ENCODE data around the gene SRSF4.

- TF ChIP-seq POLR2A (IDR thresholded peaks at IDR 0.05), result no peak
- no peak for TF ChIP-seq CTCF (IDR thresholded peaks at IDR 0.05)
Measured at GRCh38 chr1:29159773-29160172, 21.9 kb downstream of the SRSF4 start.

Measured in thyroid gland (tissue), 4 donors.